VCaP (cell line): ENCODE measurements around the gene ZNF784.

Experiments used
- H3K27ac ChIP-seq: fragments of 450-650 bp; 2 replicates; pipeline ENCODE4 v1.5.1; 2017
- CTCF ChIP-seq: fragments of 450-650 bp; conservative IDR thresholded peaks from 2 replicates; pipeline ENCODE4 v1.5.1; 2017; ENCODE audit warnings: mild to moderate bottlenecking, moderate library complexity

The ZNF784 gene

GRCh38 chr19:55645512-55645881 is 21.1 kb upstream of the ZNF784 start:
- H3K27ac ChIP-seq = 0 out of 2 replicates have a peak overlapping the region, but pooled peaks have one; percentile 98
- TF ChIP-seq CTCF = no peak

- TF ChIP-seq CTCF = no peak
- peak overlapping the region; percentile 98 for H3K27ac ChIP-seq
Measured at GRCh38 chr19:55644842-55645511, 20.6 kb upstream of the ZNF784 start.

GRCh38 chr19:55644191-55644833 is 19.9 kb upstream of the ZNF784 start:
- H3K27ac ChIP-seq = peak overlapping the region; percentile 98
- TF ChIP-seq CTCF = no peak

- H3K27ac ChIP-seq = peak overlapping the region; percentile 98
- TF ChIP-seq CTCF = no peak
Measured at GRCh38 chr19:55643887-55644176, 19.5 kb upstream of the ZNF784 start.

- peak within 1 kb of the TSS; percentile 98 for H3K27ac ChIP-seq
Measured at GRCh38 chr19:55643003-55643886, 18.9 kb upstream of the ZNF784 start, which contains the start of gene ZNF581. TSS of gene ZNF581 (plus strand) at chr19:55643649. CDS start at chr19:55644572, 923 bp downstream.

GRCh38 chr19:55642153-55643002 is 18.0 kb upstream of the ZNF784 start:
- peak overlapping the region; percentile 98 for H3K27ac ChIP-seq

More at GRCh38 chr19:55643003-55643886, 18.9 kb upstream of the ZNF784 start, which contains the start of gene ZNF581:
- TF ChIP-seq CTCF = no peak

More at GRCh38 chr19:55642153-55643002, 18.0 kb upstream of the ZNF784 start:
- no peak for TF ChIP-seq CTCF
